DMS153 treated with DMSO at 0.1 percent for 48 hours (cell line): ENCODE results near the gene TMEM238L.

Experiments
- DNase-seq: peaks from one replicate; lab custom pipeline; 2025; ENCODE audit not compliant: unreplicated experiment; lab: John Stamatoyannopoulos, UW

Gene TMEM238L

DNA sequence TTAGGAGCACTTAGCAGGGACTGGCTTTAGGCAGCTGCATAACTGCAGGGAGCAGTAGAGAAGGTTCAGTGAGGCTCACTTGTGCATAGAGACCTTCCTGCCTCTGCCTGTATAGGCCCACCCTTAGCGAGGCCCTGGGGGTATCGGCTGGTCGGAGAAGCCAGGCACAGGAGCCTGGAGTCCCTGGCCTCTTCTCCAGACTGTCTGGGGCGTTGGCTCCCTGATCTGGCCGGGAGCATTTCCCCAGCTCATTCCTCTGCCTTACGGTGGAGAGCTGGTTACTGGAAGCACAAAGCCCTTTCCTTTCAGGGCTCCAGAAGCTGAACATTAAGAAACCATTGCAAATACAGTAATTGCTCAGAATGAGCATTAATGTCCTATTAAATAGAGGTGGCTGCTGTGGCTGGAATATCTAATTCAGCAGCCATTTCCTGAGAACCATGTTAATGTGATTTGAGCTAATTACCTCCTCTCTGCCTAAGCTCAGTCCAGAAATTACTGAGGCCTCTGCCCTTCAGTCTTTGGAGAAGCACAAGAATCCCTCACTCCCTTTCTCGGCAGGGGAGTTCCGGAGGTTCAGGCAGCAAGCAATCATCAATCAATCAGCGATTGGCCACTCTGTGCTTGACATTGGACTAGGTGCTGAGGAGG, 55.2 kb downstream of the TMEM238L start:
- no peak for DNase-seq

DNA sequence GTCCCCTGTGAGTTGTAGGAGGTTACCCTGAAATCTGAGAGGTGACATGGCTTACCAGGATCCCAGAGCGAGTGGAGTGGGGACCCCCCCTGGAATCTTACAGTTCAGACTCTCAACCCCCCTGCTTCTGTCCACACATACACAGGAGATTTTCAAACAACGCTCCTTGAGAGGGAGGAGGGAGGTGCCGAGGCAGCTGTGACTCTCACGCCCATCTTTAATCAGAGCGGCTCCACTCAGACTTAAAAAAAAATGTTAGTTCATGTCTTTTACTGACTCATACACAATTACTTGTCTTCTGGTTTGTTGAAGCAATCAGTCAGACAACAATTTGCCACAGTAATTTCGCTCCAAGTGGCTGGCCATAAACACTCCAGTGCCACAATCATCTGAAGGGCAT, 58.7 kb downstream of the TMEM238L start:
- DNase-seq = no peak
